IMR-90 (cell line): ENCODE results near the gene ACAP2. TPM values are rescaled to one million over a fixed set of nuclear protein-coding genes. Genes with fewer than 3 reads are reported as not detected.
"Not testable (repeated sequence)": the region's sequence is repeated elsewhere in the genome, so short reads cannot be mapped to it uniquely, and the experiment has no call there.

Experiments
- ATAC-seq: fragments of 200-7000 bp; cut with Tn5 transposase; 2 replicates; pipeline ENCODE4 v1.9.1; 2020; ENCODE audit warnings: low read depth, mild to moderate bottlenecking, moderate library complexity
- BruUV-seq: library from RNA; stranded (reverse); fragments of 400-500 nt; replicated peaks from 2 replicates; lab custom pipeline; 2021; lab: Mats Ljungman, UMichigan
- CTCF ChIA-PET: fragments of 300-600 bp; formaldehyde crosslinking; extraction: SDS; loops from one replicate; lab custom pipeline; 2021; ENCODE audit warnings: antibody characterized with exemption; lab: Yijun Ruan, JAX
- POLR2A ChIA-PET: fragments of 300-600 bp; sonication (Branson Sonifier 250); formaldehyde crosslinking; loops from one replicate; lab custom pipeline; 2022; ENCODE audit warnings: antibody characterized with exemption; ENCODE audit not compliant: unreplicated experiment; lab: Charles Lee
- DNase-seq: peaks from one replicate; pipeline ENCODE4 v3.0.0; 2013
- H2AFZ ChIP-seq: replicated peaks from 2 replicates; pipeline ENCODE3; 2013; ENCODE audit warnings: low read length, mild to moderate bottlenecking; ENCODE audit not compliant: poor library complexity
- H2AK5ac ChIP-seq: 2 replicates; pipeline ENCODE4 v1.6.1; 2013; ENCODE audit warnings: low read depth, low read length, inconsistent platforms
- H2AK9ac ChIP-seq: replicated peaks from 2 replicates; pipeline ENCODE3; 2013; ENCODE audit warnings: mild to moderate bottlenecking, low read depth, low read length, moderate library complexity; ENCODE audit not compliant: poor library complexity
- H2BK120ac ChIP-seq: 2 replicates; pipeline ENCODE4 v1.6.1; 2013; ENCODE audit warnings: low read depth, low read length, inconsistent platforms
- H2BK15ac ChIP-seq: 3 replicates; pipeline ENCODE4 v1.6.1; 2013; ENCODE audit warnings: low read depth, low read length, inconsistent platforms
- H2BK20ac ChIP-seq: 2 replicates; pipeline ENCODE4 v1.6.1; 2013; ENCODE audit warnings: low read depth, mild to moderate bottlenecking, inconsistent platforms, low read length, moderate library complexity
- H2BK5ac ChIP-seq: 2 replicates; pipeline ENCODE4 v1.6.1; 2013; ENCODE audit warnings: mild to moderate bottlenecking, low read depth, low read length, inconsistent platforms; ENCODE audit not compliant: poor library complexity, severe bottlenecking
- H3K14ac ChIP-seq: replicated peaks from 2 replicates; pipeline ENCODE4 v1.6.1; 2013; ENCODE audit warnings: low read depth, low read length, inconsistent platforms
- H3K18ac ChIP-seq: 2 replicates; pipeline ENCODE4 v1.6.1; 2013; ENCODE audit warnings: low read depth, low read length, control low read depth
- H3K23ac ChIP-seq: 2 replicates; pipeline ENCODE4 v1.6.1; 2013; ENCODE audit warnings: low read depth, low read length, inconsistent platforms
- H3K27ac ChIP-seq: 2 replicates; pipeline ENCODE4 v1.5.1; 2013; ENCODE audit warnings: mild to moderate bottlenecking, control low read depth, low read length; ENCODE audit not compliant: insufficient read depth
- H3K27me3 ChIP-seq: 2 replicates; pipeline ENCODE4 v1.6.1; 2013; ENCODE audit warnings: low read length; ENCODE audit not compliant: control insufficient read depth, insufficient read depth
- H3K36me3 ChIP-seq: 2 replicates; pipeline ENCODE4 v1.6.1; 2013; ENCODE audit warnings: low read length, mixed read lengths; ENCODE audit not compliant: control insufficient read depth, insufficient read depth
- H3K4ac ChIP-seq: 2 replicates; pipeline ENCODE4 v1.6.1; 2013; ENCODE audit warnings: low read depth, low read length, inconsistent platforms
- H3K4me1 ChIP-seq: 2 replicates; pipeline ENCODE4 v1.6.1; 2013; ENCODE audit warnings: low read length, mixed read lengths; ENCODE audit not compliant: control insufficient read depth, insufficient read depth
- H3K4me2 ChIP-seq: 2 replicates; pipeline ENCODE4 v1.6.1; 2013; ENCODE audit warnings: low read depth, mild to moderate bottlenecking, control low read depth, low read length, moderate library complexity
- H3K4me3 ChIP-seq: 2 replicates; pipeline ENCODE4 v1.5.1; 2013; ENCODE audit warnings: low read depth, mild to moderate bottlenecking, control low read depth, low read length, moderate library complexity; ENCODE audit not compliant: insufficient read depth
- H3K56ac ChIP-seq: 2 replicates; pipeline ENCODE4 v1.6.1; 2013; ENCODE audit warnings: low read length, inconsistent platforms; ENCODE audit not compliant: insufficient read depth; ENCODE audit errors: extremely low read depth
- H3K79me1 ChIP-seq, 2 experiments: 2 replicates each; pipeline ENCODE4 v1.6.1; 2013; ENCODE audit warnings: low read length in 2 of 2, inconsistent platforms in 1 of 2, low read depth in 1 of 2
- H3K9ac ChIP-seq: 2 replicates; pipeline ENCODE4 v1.6.1; 2013; ENCODE audit warnings: low read depth, low read length, control low read depth
- H3K9me1 ChIP-seq: 2 replicates; pipeline ENCODE4 v1.6.1; 2013; ENCODE audit warnings: low read length, inconsistent platforms; ENCODE audit not compliant: insufficient read depth
- H3K9me3 ChIP-seq: 2 replicates; pipeline ENCODE4 v1.6.1; 2013; ENCODE audit warnings: low read length; ENCODE audit not compliant: control insufficient read depth, insufficient read depth
- H4K20me1 ChIP-seq: 2 replicates; pipeline ENCODE4 v1.6.1; 2013; ENCODE audit warnings: low read length, inconsistent platforms; ENCODE audit not compliant: insufficient read depth
- H4K5ac ChIP-seq: 2 replicates; pipeline ENCODE4 v1.6.1; 2013; ENCODE audit warnings: mild to moderate bottlenecking, low read depth, low read length, control low read depth
- H4K8ac ChIP-seq, 2 experiments: 2 replicates each; pipeline ENCODE4 v1.6.1; 2013; ENCODE audit warnings: low read depth in 2 of 2, low read length in 2 of 2, control low read depth in 1 of 2, inconsistent platforms in 1 of 2
- H4K91ac ChIP-seq: 2 replicates; pipeline ENCODE4 v1.6.1; 2013; ENCODE audit warnings: low read depth, low read length, inconsistent platforms; ENCODE audit not compliant: insufficient read depth
- FOS ChIP-seq: fragments of 150-350 bp; IDR thresholded peaks from 2 replicates; pipeline ENCODE4 v1.6.1; 2016; ENCODE audit warnings: low read depth, low read length
- MXI1 ChIP-seq: IDR thresholded peaks from 2 replicates; pipeline ENCODE4 v1.6.1; 2012; ENCODE audit warnings: low read depth, mild to moderate bottlenecking, low read length, moderate library complexity, borderline replicate concordance
- NFE2L2 ChIP-seq: fragments of 150-350 bp; IDR thresholded peaks from 2 replicates; pipeline ENCODE4 v1.6.1; 2016; ENCODE audit warnings: low read depth, mild to moderate bottlenecking, low read length
- RCOR1 ChIP-seq: IDR thresholded peaks from 2 replicates; pipeline ENCODE4 v1.6.1; 2012; ENCODE audit warnings: mild to moderate bottlenecking, low read length, improper control_type of control experiment; ENCODE audit not compliant: insufficient replicate concordance
- WGBS, 2 experiments: methylation state at CpG; one replicate each; pipeline versions ENCODE4 v1.1.5 to v1.1.7; 2013; ENCODE audit warnings: missing lambda C conversion rate in 2 of 2; ENCODE audit not compliant: insufficient read length in 1 of 2; ENCODE audit errors: extremely low coverage in 2 of 2; 5-methylcytosine and 5-hydroxymethylcytosine counted together
- dilution Hi-C: fragments of 300-500 bp; cut with HindIII; formaldehyde crosslinking; loops from one replicate; pipeline ENCODE4 v1.14.3; 2018; ENCODE audit warnings: low sequenced_read_pairs; ENCODE audit not compliant: unreplicated experiment
- in situ Hi-C: fragments of 300-500 bp; cut with MboI; formaldehyde crosslinking; loops from 3 replicates; pipeline ENCODE4 v1.14.3; 2019; ENCODE audit warnings: low sequenced_read_pairs, inconsistent platforms, mixed read lengths
- intact Hi-C: fragments of 100-400 bp; cut with micrococcal nuclease; formaldehyde crosslinking; loops from 2 replicates; pipeline ENCODE4 v1.10.0; 2022
- polyA plus RNA-seq, 3 experiments: library from polyadenylated mRNA; depleted of rRNA; stranded (reverse); fragments of >200 nt; gene quantifications; 2 replicates each; pipeline ENCODE4 v1.2.3, GENCODE V29; 2012; ENCODE audit warnings: low replicate concordance in 1 of 3
- total RNA-seq: library from RNA; depleted of rRNA; stranded (reverse); fragments of >200 nt; gene quantifications from 2 replicates; pipeline ENCODE4 v1.2.3, GENCODE V29; 2012
- TF ChIP-seq, protein P1 (sequence below): conservative IDR thresholded peaks from 2 replicates; pipeline ENCODE4 v1.5.1; 2012; ENCODE audit warnings: mild to moderate bottlenecking, low read depth, low read length, improper control_type of control experiment

Gene ACAP2
- total and polyA plus RNA-seq, 2 of the 4 experiments (the other 2 are of a cell fraction) = 11.9 to 35.1 TPM

DNA sequence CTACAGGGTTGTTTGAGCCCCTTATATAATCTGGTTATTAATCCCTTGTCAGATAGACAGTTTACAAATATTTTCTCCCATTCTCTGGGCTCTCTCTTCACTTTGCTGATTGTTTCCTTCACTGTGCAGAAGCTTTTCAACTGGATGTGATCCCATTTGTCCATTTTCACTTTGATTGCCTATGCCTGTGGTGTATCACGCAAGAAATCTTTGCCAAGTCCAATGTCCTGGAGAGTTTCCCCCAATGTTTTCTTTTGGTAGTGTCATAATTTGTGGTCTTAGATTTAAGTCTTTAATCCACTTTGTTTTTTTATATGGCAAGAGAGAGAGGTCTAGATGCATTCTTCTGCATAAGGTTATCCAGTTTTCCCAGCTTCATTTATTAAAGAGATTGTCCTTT is 212.6 kb downstream of the ACAP2 start:
- WGBS, 2 experiments = no CpG with 5 or more reads among the region's 1 CpG
- no peak overlapping the region for H3K23ac ChIP-seq
- H3K27me3 ChIP-seq = no peaks in the 10 kb centered on the region
- no peak overlapping the region for H3K14ac ChIP-seq
- H3K4me3 ChIP-seq = no peak overlapping the region
- H3K36me3 ChIP-seq = peaks cover 5% of the 10 kb centered on the region
- H4K8ac ChIP-seq = no peak overlapping the region
- ChIA-PET POLR2A (no interaction called here), CTCF (interaction anchor here (0.9 kb wide), 1 partner anchor 76 kb away, joined by 3 read pairs; no protein-coding TSS in a partner anchor)
- no peak overlapping the region for H2AFZ ChIP-seq
- no peak overlapping the region for H4K5ac ChIP-seq
- no peak overlapping the region for H2BK20ac ChIP-seq
- in situ Hi-C loops = no loop called here
- no peak overlapping the region for H3K56ac ChIP-seq
- no peaks in the 10 kb centered on the region for H3K4me1 ChIP-seq
- intact Hi-C loops = no loop called here
- BruUV-seq = no TSS peak
- no peak for DNase-seq
- H3K9ac ChIP-seq = no peak overlapping the region
- H3K9me1 ChIP-seq = no peaks in the 10 kb centered on the region
- no peak overlapping the region for H3K4me2 ChIP-seq
- no peak overlapping the region for H4K91ac ChIP-seq
- H3K79me1 ChIP-seq = peaks cover 0 to 18% of the 10 kb centered on the region in 2 experiments; a peak in 2 of 4 replicates
- H4K20me1 ChIP-seq = no peaks in the 10 kb centered on the region
- no peak for ATAC-seq
- H3K18ac ChIP-seq = no peak overlapping the region
- dilution Hi-C loops = no loop called here
- no peaks in the 10 kb centered on the region for H3K9me3 ChIP-seq
- no peak overlapping the region for H2BK5ac ChIP-seq
- H2BK15ac ChIP-seq = no peak overlapping the region
- TF ChIP-seq MXI1 (no peak), NFE2L2 (no peak), RCOR1 (no peak), FOS (no peak)
- TF ChIP-seq, protein P1, sequence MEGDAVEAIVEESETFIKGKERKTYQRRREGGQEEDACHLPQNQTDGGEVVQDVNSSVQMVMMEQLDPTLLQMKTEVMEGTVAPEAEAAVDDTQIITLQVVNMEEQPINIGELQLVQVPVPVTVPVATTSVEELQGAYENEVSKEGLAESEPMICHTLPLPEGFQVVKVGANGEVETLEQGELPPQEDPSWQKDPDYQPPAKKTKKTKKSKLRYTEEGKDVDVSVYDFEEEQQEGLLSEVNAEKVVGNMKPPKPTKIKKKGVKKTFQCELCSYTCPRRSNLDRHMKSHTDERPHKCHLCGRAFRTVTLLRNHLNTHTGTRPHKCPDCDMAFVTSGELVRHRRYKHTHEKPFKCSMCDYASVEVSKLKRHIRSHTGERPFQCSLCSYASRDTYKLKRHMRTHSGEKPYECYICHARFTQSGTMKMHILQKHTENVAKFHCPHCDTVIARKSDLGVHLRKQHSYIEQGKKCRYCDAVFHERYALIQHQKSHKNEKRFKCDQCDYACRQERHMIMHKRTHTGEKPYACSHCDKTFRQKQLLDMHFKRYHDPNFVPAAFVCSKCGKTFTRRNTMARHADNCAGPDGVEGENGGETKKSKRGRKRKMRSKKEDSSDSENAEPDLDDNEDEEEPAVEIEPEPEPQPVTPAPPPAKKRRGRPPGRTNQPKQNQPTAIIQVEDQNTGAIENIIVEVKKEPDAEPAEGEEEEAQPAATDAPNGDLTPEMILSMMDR = no peak
- H3K27ac ChIP-seq = no peak overlapping the region
- H2AK9ac ChIP-seq = no peak overlapping the region
- H2BK120ac ChIP-seq = no peak overlapping the region
- H2AK5ac ChIP-seq = no peak overlapping the region
- H3K4ac ChIP-seq = no peak overlapping the region

GRCh38 chr3:195228886-195229285 is 213.9 kb downstream of the ACAP2 start:
- intact Hi-C loops, H3K23ac ChIP-seq, H3K4me3 ChIP-seq: not testable (repeated sequence)

More at GRCh38 chr3:195228886-195229285, 213.9 kb downstream of the ACAP2 start:
- H3K4me1 ChIP-seq, H3K14ac ChIP-seq, H2AK5ac ChIP-seq, CTCF ChIA-PET, H3K9me3 ChIP-seq, H4K8ac ChIP-seq, H2BK15ac ChIP-seq, H2BK5ac ChIP-seq, H2AK9ac ChIP-seq, H4K5ac ChIP-seq, H3K27me3 ChIP-seq, DNase-seq, H3K27ac ChIP-seq, H3K9ac ChIP-seq, H3K4me2 ChIP-seq, H3K4ac ChIP-seq, H3K56ac ChIP-seq, H3K9me1 ChIP-seq, H3K18ac ChIP-seq, H2AFZ ChIP-seq, BruUV-seq, dilution Hi-C loops, in situ Hi-C loops, H4K91ac ChIP-seq, H2BK120ac ChIP-seq, POLR2A ChIA-PET, H2BK20ac ChIP-seq, ATAC-seq, H3K36me3 ChIP-seq, H4K20me1 ChIP-seq: not testable (repeated sequence)
- peaks cover 0 to 18% of the 10 kb centered on the region in 2 experiments; a peak in 2 of 4 replicates for H3K79me1 ChIP-seq
- no CpG with 5 or more reads among the region's 5 CpGs for WGBS, 2 experiments
